SK-N-SH (cell line): ENCODE data around the gene MTCP1. TPM values are rescaled to one million over a fixed set of nuclear protein-coding genes. Genes with fewer than 3 reads are reported as not detected.

ENCODE experiments used
- CTCF ChIA-PET: fragments of 300-600, 350-600 bp; formaldehyde crosslinking; extraction: SDS; loops from one replicate; lab custom pipeline; 2021; lab: Yijun Ruan, JAX
- POLR2A ChIA-PET: fragments of 350-600 bp; sonication (Branson Sonifier 250); formaldehyde crosslinking; extraction: SDS; loops from one replicate; lab custom pipeline; 2020; ENCODE audit warnings: antibody characterized with exemption, inconsistent platforms; lab: Yijun Ruan, JAX
- DNase-seq: peaks from one replicate; pipeline ENCODE4 v3.0.0; 2012
- H2AFZ ChIP-seq: fragments of 200-600 bp; sonication (generic); 2 replicates; pipeline ENCODE4 v1.8.1; 2016; ENCODE audit warnings: antibody characterized with exemption, mild to moderate bottlenecking, low read depth
- H3F3A ChIP-seq: fragments of 200-600 bp; sonication (generic); replicated peaks from 2 replicates; pipeline ENCODE3; 2016; ENCODE audit warnings: antibody characterized with exemption, mild to moderate bottlenecking; ENCODE audit not compliant: insufficient read depth
- H3K27ac ChIP-seq, 2 experiments: fragments of 200-500 bp in 1 of 2; fragments of 200-600 bp in 1 of 2; sonication (Bioruptor generic) in 1 of 2; sonication (generic), shearing (Covaris generic) in 1 of 2; 2 replicates each; pipeline versions ENCODE4 v1.5.1 to v1.6.1; 2014 to 2016; ENCODE audit warnings: low read depth in 2 of 2, inconsistent platforms in 1 of 2, low read length in 1 of 2, mild to moderate bottlenecking in 1 of 2, mixed read lengths in 1 of 2
- H3K27me3 ChIP-seq: fragments of 200-600 bp; sonication (generic), shearing (Covaris generic); 2 replicates; pipeline ENCODE4 v1.6.1; 2016; ENCODE audit warnings: mixed run types; ENCODE audit not compliant: insufficient read depth
- H3K36me3 ChIP-seq, 2 experiments: fragments of 200-500 bp in 1 of 2; fragments of 200-600 bp in 1 of 2; sonication (Bioruptor generic) in 1 of 2; sonication (generic) in 1 of 2; replicated peaks in 1 of 2; 2 replicates each; pipeline versions ENCODE3 to v1.5.1; 2014 to 2016; ENCODE audit warnings: low read length in 1 of 2, mild to moderate bottlenecking in 1 of 2; ENCODE audit not compliant: insufficient read depth in 2 of 2, control insufficient read depth in 1 of 2
- H3K4me1 ChIP-seq, 2 experiments: fragments of 200-500 bp in 1 of 2; fragments of 200-600 bp in 1 of 2; sonication (Bioruptor generic) in 1 of 2; sonication (generic), shearing (Covaris generic) in 1 of 2; 2 replicates each; pipeline versions ENCODE4 v1.5.1 to v1.6.1; 2014 to 2016; ENCODE audit warnings: low read depth in 1 of 2, low read length in 1 of 2, mixed run types in 1 of 2; ENCODE audit not compliant: insufficient read depth in 2 of 2, control insufficient read depth in 1 of 2
- H3K4me2 ChIP-seq: fragments of 200-600 bp; sonication (generic), shearing (Covaris generic); 2 replicates; pipeline ENCODE4 v1.6.1; 2017; ENCODE audit warnings: mixed run types
- H3K4me3 ChIP-seq, 2 experiments: fragments of 200-500 bp in 1 of 2; fragments of 200-600 bp in 1 of 2; sonication (Bioruptor generic) in 1 of 2; sonication (generic), shearing (Covaris generic) in 1 of 2; 2 replicates each; pipeline versions ENCODE4 v1.5.1 to v1.8.1; 2014 to 2016; ENCODE audit warnings: low read depth in 2 of 2, inconsistent platforms in 1 of 2, low read length in 1 of 2, mild to moderate bottlenecking in 1 of 2, mixed read lengths in 1 of 2, moderate library complexity in 1 of 2
- H3K79me2 ChIP-seq: fragments of 200-600 bp; sonication (generic); 2 replicates; pipeline ENCODE4 v1.8.1; 2017; ENCODE audit warnings: mild to moderate bottlenecking; ENCODE audit not compliant: insufficient read depth
- H3K9ac ChIP-seq: fragments of 200-600 bp; sonication (generic); 2 replicates; pipeline ENCODE4 v1.6.1; 2017; ENCODE audit warnings: mixed run types
- H3K9me2 ChIP-seq: fragments of 200-600 bp; sonication (generic); 2 replicates; pipeline ENCODE4 v1.6.1; 2017; ENCODE audit warnings: mixed run types
- H3K9me3 ChIP-seq: fragments of 200-600 bp; sonication (generic); 2 replicates; pipeline ENCODE4 v1.6.1; 2017; ENCODE audit warnings: mixed run types, mild to moderate bottlenecking, moderate library complexity
- H4K20me1 ChIP-seq: fragments of 200-600 bp; sonication (generic); 2 replicates; pipeline ENCODE4 v1.6.1; 2017; ENCODE audit warnings: mild to moderate bottlenecking, mixed run types; ENCODE audit not compliant: insufficient read depth
- CHD2 ChIP-seq: fragments of 150-350 bp; IDR thresholded peaks from 2 replicates; pipeline ENCODE4 v1.6.1; 2018; ENCODE audit warnings: low read length; ENCODE audit not compliant: partially characterized antibody
- CTCF ChIP-seq: fragments of 200-600 bp; sonication (generic); IDR thresholded peaks from 2 replicates; pipeline ENCODE4 v1.6.1; 2017; ENCODE audit warnings: antibody characterized with exemption, mild to moderate bottlenecking, moderate library complexity
- ELF1 ChIP-seq: IDR thresholded peaks from 2 replicates; pipeline ENCODE4 v1.4.0; 2012
- EP300 ChIP-seq, 2 experiments: IDR thresholded peaks; 2 replicates each; pipeline versions ENCODE4 v1.4.0 to v1.6.1; 2012; ENCODE audit warnings: borderline replicate concordance in 1 of 2, low read depth in 1 of 2, low read length in 1 of 2
- JUND ChIP-seq: IDR thresholded peaks from 2 replicates; pipeline ENCODE4 v1.4.0; 2012
- MAX ChIP-seq: IDR thresholded peaks from 2 replicates; pipeline ENCODE4 v1.4.0; 2012; ENCODE audit warnings: low read depth
- MEF2A ChIP-seq: IDR thresholded peaks from 2 replicates; pipeline ENCODE4 v1.4.0; 2012; ENCODE audit warnings: low read depth, borderline replicate concordance
- MXI1 ChIP-seq: IDR thresholded peaks from 2 replicates; pipeline ENCODE4 v1.6.1; 2012; ENCODE audit warnings: mild to moderate bottlenecking, low read depth, low read length, improper control_type of control experiment
- NRF1 ChIP-seq: IDR thresholded peaks from 2 replicates; pipeline ENCODE4 v1.6.1; 2012; ENCODE audit warnings: low read depth, mild to moderate bottlenecking, low read length
- PBX3 ChIP-seq: IDR thresholded peaks from 2 replicates; pipeline ENCODE4; 2012
- RAD21 ChIP-seq: IDR thresholded peaks from 2 replicates; pipeline ENCODE4 v1.6.1; 2012; ENCODE audit warnings: mild to moderate bottlenecking, low read length
- RCOR1 ChIP-seq: fragments of 150-350 bp; IDR thresholded peaks from 2 replicates; pipeline ENCODE4 v1.6.1; 2017; ENCODE audit warnings: antibody characterized with exemption, low read length
- REST ChIP-seq: IDR thresholded peaks from 2 replicates; pipeline ENCODE4 v1.6.1; 2012; ENCODE audit warnings: mild to moderate bottlenecking, low read depth, low read length, moderate library complexity
- RFX5 ChIP-seq: IDR thresholded peaks from 2 replicates; pipeline ENCODE4 v1.6.1; 2012; ENCODE audit warnings: mild to moderate bottlenecking, improper control_type of control experiment, low read length
- SIN3A ChIP-seq: IDR thresholded peaks from 2 replicates; pipeline ENCODE4 v1.6.1; 2012; ENCODE audit warnings: low read depth, mild to moderate bottlenecking, low read length, moderate library complexity, borderline replicate concordance
- SMC3 ChIP-seq: IDR thresholded peaks from 2 replicates; pipeline ENCODE4 v1.6.1; 2012; ENCODE audit warnings: low read depth, low read length, improper control_type of control experiment
- TAF1 ChIP-seq: IDR thresholded peaks from 2 replicates; pipeline ENCODE4 v1.6.1; 2012; ENCODE audit warnings: low read depth, mild to moderate bottlenecking, low read length, moderate library complexity, borderline replicate concordance
- TCF12 ChIP-seq: IDR thresholded peaks from 2 replicates; pipeline ENCODE4 v1.4.0; 2012
- USF2 ChIP-seq: fragments of 150-350 bp; IDR thresholded peaks from 2 replicates; pipeline ENCODE4 v1.6.1; 2017; ENCODE audit warnings: antibody characterized with exemption, low read length, low read depth, borderline replicate concordance
- WGBS: methylation state at CpG from one replicate; pipeline ENCODE4 v1.1.6; 2017; ENCODE audit warnings: low lambda C conversion rate; 5-methylcytosine and 5-hydroxymethylcytosine counted together
- polyA plus RNA-seq, 3 experiments: library from polyadenylated mRNA; depleted of rRNA; stranded (reverse); fragments of >200 nt; gene quantifications; 2 replicates each; pipeline ENCODE4 v1.2.3, GENCODE V29; 2012

MTCP1 gene
- polyA plus RNA-seq, 1 of the 3 experiments (the other 2 are of a cell fraction) = 3.7 TPM

- Histone ChIP-seq H3K36me3 (peaks cover 0 to 2% of the 10 kb centered on the region in 2 experiments), H3K9me3 (no peaks in the 10 kb centered on the region), H3K9me2 (no peaks in the 10 kb centered on the region), H3K4me1 (no peaks in the 10 kb centered on the region), H3K27me3 (no peaks in the 10 kb centered on the region), H3K9ac (no peak overlapping the region), H4K20me1 (peaks cover 3% of the 10 kb centered on the region; the same call in 1 of the 2 replicates), H3K4me2 (no peak overlapping the region), H3K4me3 (no peak overlapping the region), H3F3A (no peaks in the 10 kb centered on the region), H2AFZ (no peak overlapping the region), H3K27ac (no peak overlapping the region), H3K79me2 (peaks cover 3% of the 10 kb centered on the region; the same call in 1 of the 2 replicates)
- TF ChIP-seq RAD21 (no peak), NRF1 (no peak), MXI1 (no peak), EP300 (IDR thresholded peaks at IDR 0.05; ENCODE audit: borderline replicate concordance in 1 of 2, low read depth in 1 of 2, low read length in 1 of 2) (no peak), CHD2 (no peak), SIN3A (no peak), PBX3 (no peak)
- no peak for DNase-seq
- ChIA-PET CTCF (interaction anchor here (1.0 to 2.9 kb wide), 4 partner anchors 11 to 27 kb away, joined by 3 to 16 read pairs (median 4); no protein-coding TSS in a partner anchor), POLR2A (no interaction called here)
- WGBS = 48% methylated on average over 6 of the region's 6 CpGs
Measured at GRCh38 chrX:155046129-155046810, 24.7 kb downstream of the MTCP1 start.

- peaks cover 0 to 11% of the 10 kb centered on the region in 2 experiments for H3K36me3 ChIP-seq
- H3K9me2 ChIP-seq = no peaks in the 10 kb centered on the region
- H3K27me3 ChIP-seq = no peaks in the 10 kb centered on the region
- no peak overlapping the region for H2AFZ ChIP-seq
- ChIA-PET POLR2A (no interaction called here), CTCF (interaction anchor here (1.6 kb wide), 1 partner anchor 55 kb away, joined by 3 read pairs; no protein-coding TSS in a partner anchor)
- H3K27ac ChIP-seq = no peak overlapping the region
- no peaks in the 10 kb centered on the region for H3K4me1 ChIP-seq
- WGBS = 51% methylated on average over 4 of the region's 4 CpGs
- H4K20me1 ChIP-seq = no peaks in the 10 kb centered on the region
- H3K4me3 ChIP-seq = no peak overlapping the region
- no peaks in the 10 kb centered on the region for H3K9me3 ChIP-seq
- peaks cover 23% of the 10 kb centered on the region for H3K79me2 ChIP-seq
- DNase-seq = no peak
- H3K9ac ChIP-seq = no peak overlapping the region
- H3K4me2 ChIP-seq = no peak overlapping the region
- H3F3A ChIP-seq = no peaks in the 10 kb centered on the region
- TF ChIP-seq ELF1 (no peak), RFX5 (no peak), MAX (no peak), EP300 (IDR thresholded peaks at IDR 0.05; ENCODE audit: borderline replicate concordance in 1 of 2, low read depth in 1 of 2, low read length in 1 of 2) (no peak), SMC3 (no peak), REST (no peak), USF2 (no peak), SIN3A (no peak), CTCF (no peak), JUND (no peak), RCOR1 (no peak), TCF12 (no peak), MEF2A (no peak), TAF1 (no peak)
Measured at GRCh38 chrX:155035688-155036087, 35.2 kb downstream of the MTCP1 start.
